HCT116 (cell line): Measurements from ENCODE around the gene SLC46A1. TPM values are rescaled to one million over a fixed set of nuclear protein-coding genes. Genes with fewer than 3 reads are reported as not detected.

ENCODE experiments used
- ATAC-seq: fragments of 200-7000 bp; cut with Tn5 transposase; 2 replicates; pipeline ENCODE4 v1.9.1; 2020; ENCODE audit warnings: mild to moderate bottlenecking, moderate library complexity
- BruUV-seq: library from RNA; stranded (reverse); fragments of 400-500 nt; replicated peaks from 2 replicates; lab custom pipeline; 2021; lab: Mats Ljungman, UMichigan
- CTCF ChIA-PET: fragments of 300-600 bp; sonication (Branson Sonifier 250); formaldehyde crosslinking; loops from one replicate; lab custom pipeline; 2021; ENCODE audit warnings: antibody characterized with exemption; lab: Charles Lee
- POLR2A ChIA-PET: fragments of 300-600, 350-600 bp; sonication (Branson Sonifier 250); formaldehyde crosslinking; loops from one replicate; lab custom pipeline; 2021; ENCODE audit warnings: antibody characterized with exemption; lab: Charles Lee
- RAD21 ChIA-PET, 2 experiments: fragments of 300-600 bp; sonication (Branson Sonifier 250); formaldehyde crosslinking; loops; one replicate each; lab custom pipeline; 2023; ENCODE audit warnings: low total read pairs in 2 of 2; ENCODE audit not compliant: uncharacterized antibody in 2 of 2, unreplicated experiment in 2 of 2, low non-redundant PET in 1 of 2; lab: Charles Lee
- DNase-seq: peaks from one replicate; pipeline ENCODE4 v3.0.0-alpha.2; 2010; ENCODE audit warnings: low read depth, low spot score
- H2AFZ ChIP-seq: fragments of 200-600 bp; shearing (Covaris generic), sonication (generic); 2 replicates; pipeline ENCODE4 v1.6.1; 2017; ENCODE audit warnings: low read depth, mixed run types, mixed read lengths, antibody characterized with exemption, low read length; ENCODE audit not compliant: poor library complexity, severe bottlenecking
- H3K27ac ChIP-seq: 2 replicates; pipeline ENCODE4 v1.5.1; 2012; ENCODE audit warnings: low read depth, low read length
- H3K27me3 ChIP-seq: fragments of 200-600 bp; sonication (generic); 2 replicates; pipeline ENCODE4 v1.6.1; 2016; ENCODE audit warnings: mixed run types, low read length, mixed read lengths; ENCODE audit not compliant: insufficient read depth
- H3K36me3 ChIP-seq, 2 experiments: fragments of 200-500 bp in 1 of 2; fragments of 200-600 bp in 1 of 2; sonication (Bioruptor generic) in 1 of 2; sonication (generic) in 1 of 2; 2 replicates each; pipeline versions ENCODE4 v1.5.1 to v1.6.1; 2014 to 2016; ENCODE audit warnings: low read length in 2 of 2, inconsistent platforms in 1 of 2, mixed read lengths in 1 of 2, mixed run types in 1 of 2; ENCODE audit not compliant: insufficient read depth in 2 of 2, control insufficient read depth in 1 of 2
- H3K4me1 ChIP-seq, 2 experiments: fragments of 200-600 bp in 1 of 2; sonication (generic) in 1 of 2; 2 replicates each; pipeline versions ENCODE4 v1.5.1 to v1.6.1; 2012 to 2017; ENCODE audit warnings: low read length in 2 of 2, inconsistent platforms in 1 of 2, mild to moderate bottlenecking in 1 of 2, mixed read lengths in 1 of 2, mixed run types in 1 of 2, moderate library complexity in 1 of 2; ENCODE audit not compliant: insufficient read depth in 2 of 2, control insufficient read depth in 1 of 2
- H3K4me2 ChIP-seq: fragments of 200-600 bp; sonication (generic); 2 replicates; pipeline ENCODE4 v1.6.1; 2017; ENCODE audit warnings: mixed run types, low read length, mixed read lengths
- H3K4me3 ChIP-seq, 2 experiments: fragments of 200-600 bp in 1 of 2; sonication (generic) in 1 of 2; replicated peaks in 1 of 2; 2 replicates each; pipeline ENCODE4 v1.5.1; 2011 to 2016; ENCODE audit warnings: low read length in 2 of 2, control low read depth in 1 of 2, low read depth in 1 of 2, mild to moderate bottlenecking in 1 of 2, mixed read lengths in 1 of 2, mixed run types in 1 of 2
- H3K79me2 ChIP-seq: fragments of 200-600 bp; sonication (generic); 2 replicates; pipeline ENCODE4 v1.6.1; 2017; ENCODE audit warnings: mild to moderate bottlenecking, mixed run types, low read length, moderate library complexity, mixed read lengths; ENCODE audit not compliant: insufficient read depth
- H3K9ac ChIP-seq: fragments of 200-600 bp; sonication (generic); 2 replicates; pipeline ENCODE4 v1.6.1; 2016; ENCODE audit warnings: low read length, mixed read lengths
- H3K9me2 ChIP-seq: fragments of 200-600 bp; sonication (generic), shearing (Covaris generic); 2 replicates; pipeline ENCODE4 v1.6.1; 2017; ENCODE audit warnings: mixed run types, mild to moderate bottlenecking, moderate library complexity; ENCODE audit not compliant: insufficient read depth
- H3K9me3 ChIP-seq, 2 experiments: fragments of 200-500 bp in 1 of 2; fragments of 200-600 bp in 1 of 2; sonication (Bioruptor generic) in 1 of 2; sonication (generic) in 1 of 2; 2 replicates each; pipeline ENCODE4 v1.6.1; 2014 to 2017; ENCODE audit warnings: low read length in 2 of 2, mixed read lengths in 2 of 2, inconsistent platforms in 1 of 2, low read depth in 1 of 2, mild to moderate bottlenecking in 1 of 2, mixed run types in 1 of 2, moderate library complexity in 1 of 2; ENCODE audit not compliant: control insufficient read depth in 1 of 2, insufficient read depth in 1 of 2
- H4K20me1 ChIP-seq: fragments of 200-600 bp; sonication (generic), shearing (Covaris generic); 2 replicates; pipeline ENCODE4 v1.6.1; 2017; ENCODE audit warnings: mixed run types, mild to moderate bottlenecking, moderate library complexity; ENCODE audit not compliant: insufficient read depth
- EGR1 ChIP-seq: IDR thresholded peaks from 2 replicates; pipeline ENCODE4 v1.6.1; 2012; ENCODE audit warnings: low read depth
- EZH2 ChIP-seq: fragments of 200-600 bp; sonication (generic); IDR thresholded peaks from 2 replicates; pipeline ENCODE4 v1.6.1; 2017; ENCODE audit warnings: antibody characterized with exemption, mixed run types
- TCF7L2 ChIP-seq: IDR thresholded peaks from 2 replicates; pipeline ENCODE4 v1.7.0; 2011; ENCODE audit warnings: borderline replicate concordance, inconsistent platforms; ENCODE audit not compliant: insufficient read depth, insufficient read length; ENCODE audit errors: extremely low read depth
- intact Hi-C: fragments of 100-400 bp; cut with micrococcal nuclease; formaldehyde crosslinking; loops from 2 replicates; pipeline ENCODE4 v1.10.0; 2022
- total RNA-seq: library from RNA; stranded (reverse); gene quantifications from one replicate; pipeline ENCODE4 v1.2.1, GENCODE V29; 2021; ENCODE audit not compliant: unreplicated experiment
- TF ChIP-seq, protein P1 (sequence below): IDR thresholded peaks from 2 replicates; pipeline ENCODE4 v1.6.1; 2012; ENCODE audit warnings: low read depth
- TF ChIP-seq, protein P2 (sequence below): IDR thresholded peaks from 2 replicates; pipeline ENCODE4 v1.6.1; 2012
- TF ChIP-seq, protein P3 (sequence below), 3 experiments: fragments of 200-600 bp in 1 of 3; sonication (generic) in 1 of 3; IDR thresholded peaks in 2 of 3; conservative IDR thresholded peaks in 1 of 3; 2 replicates each; pipeline ENCODE4 v1.5.1; 2012 to 2017; ENCODE audit warnings: low read depth in 2 of 3, low read length in 2 of 3, antibody characterized with exemption in 1 of 3, borderline replicate concordance in 1 of 3, control low read depth in 1 of 3, mild to moderate bottlenecking in 1 of 3, mixed read lengths in 1 of 3, mixed run types in 1 of 3, moderate library complexity in 1 of 3; ENCODE audit not compliant: insufficient read depth in 1 of 3

Gene SLC46A1
- total RNA-seq, 1 experiment from 2014 or later: 17.8 TPM

DNA sequence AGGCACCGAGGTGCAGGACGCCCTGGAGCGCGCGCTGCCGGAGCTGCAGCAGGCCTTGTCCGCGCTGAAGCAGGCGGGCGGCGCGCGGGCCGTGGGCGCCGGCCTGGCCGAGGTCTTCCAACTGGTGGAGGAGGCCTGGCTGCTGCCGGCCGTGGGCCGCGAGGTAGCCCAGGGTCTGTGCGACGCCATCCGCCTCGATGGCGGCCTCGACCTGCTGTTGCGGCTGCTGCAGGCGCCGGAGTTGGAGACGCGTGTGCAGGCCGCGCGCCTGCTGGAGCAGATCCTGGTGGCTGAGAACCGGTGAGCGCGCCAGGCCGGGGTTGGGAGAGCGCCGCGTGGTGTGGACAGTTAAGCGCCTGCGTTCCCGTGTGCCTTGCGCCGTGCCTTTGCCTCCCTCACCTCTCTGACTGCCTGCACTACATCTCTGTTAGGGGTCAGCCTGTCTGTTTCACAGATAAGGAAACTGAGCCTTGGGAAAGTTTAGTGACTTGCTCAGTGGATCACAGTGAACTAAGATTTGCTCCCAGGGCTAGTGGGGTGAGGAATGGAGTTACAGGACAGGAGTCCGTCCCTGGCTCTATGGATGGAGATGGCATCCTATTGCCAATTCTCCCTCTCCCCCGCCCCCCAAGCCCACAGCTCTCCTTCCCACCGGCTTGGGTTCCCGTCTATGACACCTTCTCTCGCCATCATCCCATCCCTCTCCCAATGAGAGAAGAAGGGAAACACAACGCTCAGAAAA lies 33.6 kb downstream of the SLC46A1 start (continued):
- TF ChIP-seq, protein P1, sequence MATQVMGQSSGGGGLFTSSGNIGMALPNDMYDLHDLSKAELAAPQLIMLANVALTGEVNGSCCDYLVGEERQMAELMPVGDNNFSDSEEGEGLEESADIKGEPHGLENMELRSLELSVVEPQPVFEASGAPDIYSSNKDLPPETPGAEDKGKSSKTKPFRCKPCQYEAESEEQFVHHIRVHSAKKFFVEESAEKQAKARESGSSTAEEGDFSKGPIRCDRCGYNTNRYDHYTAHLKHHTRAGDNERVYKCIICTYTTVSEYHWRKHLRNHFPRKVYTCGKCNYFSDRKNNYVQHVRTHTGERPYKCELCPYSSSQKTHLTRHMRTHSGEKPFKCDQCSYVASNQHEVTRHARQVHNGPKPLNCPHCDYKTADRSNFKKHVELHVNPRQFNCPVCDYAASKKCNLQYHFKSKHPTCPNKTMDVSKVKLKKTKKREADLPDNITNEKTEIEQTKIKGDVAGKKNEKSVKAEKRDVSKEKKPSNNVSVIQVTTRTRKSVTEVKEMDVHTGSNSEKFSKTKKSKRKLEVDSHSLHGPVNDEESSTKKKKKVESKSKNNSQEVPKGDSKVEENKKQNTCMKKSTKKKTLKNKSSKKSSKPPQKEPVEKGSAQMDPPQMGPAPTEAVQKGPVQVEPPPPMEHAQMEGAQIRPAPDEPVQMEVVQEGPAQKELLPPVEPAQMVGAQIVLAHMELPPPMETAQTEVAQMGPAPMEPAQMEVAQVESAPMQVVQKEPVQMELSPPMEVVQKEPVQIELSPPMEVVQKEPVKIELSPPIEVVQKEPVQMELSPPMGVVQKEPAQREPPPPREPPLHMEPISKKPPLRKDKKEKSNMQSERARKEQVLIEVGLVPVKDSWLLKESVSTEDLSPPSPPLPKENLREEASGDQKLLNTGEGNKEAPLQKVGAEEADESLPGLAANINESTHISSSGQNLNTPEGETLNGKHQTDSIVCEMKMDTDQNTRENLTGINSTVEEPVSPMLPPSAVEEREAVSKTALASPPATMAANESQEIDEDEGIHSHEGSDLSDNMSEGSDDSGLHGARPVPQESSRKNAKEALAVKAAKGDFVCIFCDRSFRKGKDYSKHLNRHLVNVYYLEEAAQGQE: no peak
- TF ChIP-seq, protein P2, sequence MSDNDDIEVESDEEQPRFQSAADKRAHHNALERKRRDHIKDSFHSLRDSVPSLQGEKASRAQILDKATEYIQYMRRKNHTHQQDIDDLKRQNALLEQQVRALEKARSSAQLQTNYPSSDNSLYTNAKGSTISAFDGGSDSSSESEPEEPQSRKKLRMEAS: no peak

DNA sequence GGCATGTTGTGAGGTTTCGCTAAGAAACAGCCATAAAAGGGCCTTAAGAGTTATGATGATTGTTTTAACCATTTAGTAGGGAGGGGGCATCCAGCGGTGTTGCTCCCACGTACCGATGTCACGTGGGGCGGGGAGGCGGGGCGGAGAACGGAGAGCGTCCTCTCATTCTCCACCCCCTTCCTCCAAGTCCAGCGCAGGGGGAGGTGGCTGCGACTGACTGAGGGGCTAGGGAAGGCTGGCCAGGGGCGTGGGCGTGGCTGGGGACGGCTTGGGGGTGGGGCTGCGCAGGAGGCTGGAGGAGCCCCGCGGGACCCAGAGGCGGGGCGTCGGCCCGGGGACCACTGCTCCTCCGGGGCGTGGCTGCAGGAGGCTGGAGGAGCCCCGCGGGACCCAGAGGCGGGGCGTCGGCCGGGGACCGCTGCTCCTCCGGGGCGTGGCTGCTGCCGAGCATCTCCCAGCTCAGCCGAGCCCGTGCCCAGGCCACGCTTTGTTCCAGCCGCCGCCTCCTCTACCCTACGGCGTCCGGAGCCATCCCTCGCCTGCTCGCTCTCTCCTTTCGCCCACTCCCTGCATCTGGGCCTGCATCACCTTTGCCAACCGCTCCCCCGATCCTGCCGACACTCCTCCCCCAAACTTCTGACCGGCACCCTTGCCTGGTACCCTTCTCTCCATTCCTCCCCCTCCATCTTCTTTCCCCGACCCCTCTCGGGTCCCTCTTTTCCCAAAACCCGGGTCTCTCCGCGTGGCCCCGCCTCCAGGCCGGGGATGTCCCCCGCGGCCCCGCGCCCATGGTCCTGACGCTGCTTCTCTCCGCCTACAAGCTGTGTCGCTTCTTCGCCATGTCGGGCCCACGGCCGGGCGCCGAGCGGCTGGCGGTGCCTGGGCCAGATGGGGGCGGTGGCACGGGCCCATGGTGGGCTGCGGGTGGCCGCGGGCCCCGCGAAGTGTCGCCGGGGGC lies 34.5 kb downstream of the SLC46A1 start, which contains the start of gene SARM1:
Gene SARM1 (plus strand): TSS at position 450 of the 958 bp plus-strand sequence. CDS start 339 bp downstream, at position 789.
- Histone ChIP-seq H3K27me3 (no peaks in the 10 kb centered on the region), H3K4me2 (peak within 1 kb of the TSS; percentile 77), H3K9ac (no peak within 1 kb of the TSS), H3K9me2 (no peaks in the 10 kb centered on the region), H3K79me2 (no peaks in the 10 kb centered on the region), H3K4me1 (peaks cover 11 to 20% of the 10 kb centered on the region in 2 experiments; a peak in 3 of 4 replicates), H3K27ac (no peak within 1 kb of the TSS), H3K36me3 (no peaks in the 10 kb centered on the region), H4K20me1 (no peaks in the 10 kb centered on the region), H3K9me3 (no peaks in the 10 kb centered on the region), H3K4me3 (peak within 1 kb of the TSS; percentile 17 to 50; a peak in 3 of 4 replicates), H2AFZ (no peak within 1 kb of the TSS)
- intact Hi-C loops: loop anchor here (10.0 kb wide), 2 partner anchors 57 to 73 kb away; partner anchors contain the start of gene TMEM97
- TF ChIP-seq EGR1: 0 out of 2 replicates have a peak, but pooled peaks have one; percentile 26
- TF ChIP-seq, protein P2: peak; percentile 35; the same call in 1 of the 2 replicates
- TF ChIP-seq, protein P3, sequence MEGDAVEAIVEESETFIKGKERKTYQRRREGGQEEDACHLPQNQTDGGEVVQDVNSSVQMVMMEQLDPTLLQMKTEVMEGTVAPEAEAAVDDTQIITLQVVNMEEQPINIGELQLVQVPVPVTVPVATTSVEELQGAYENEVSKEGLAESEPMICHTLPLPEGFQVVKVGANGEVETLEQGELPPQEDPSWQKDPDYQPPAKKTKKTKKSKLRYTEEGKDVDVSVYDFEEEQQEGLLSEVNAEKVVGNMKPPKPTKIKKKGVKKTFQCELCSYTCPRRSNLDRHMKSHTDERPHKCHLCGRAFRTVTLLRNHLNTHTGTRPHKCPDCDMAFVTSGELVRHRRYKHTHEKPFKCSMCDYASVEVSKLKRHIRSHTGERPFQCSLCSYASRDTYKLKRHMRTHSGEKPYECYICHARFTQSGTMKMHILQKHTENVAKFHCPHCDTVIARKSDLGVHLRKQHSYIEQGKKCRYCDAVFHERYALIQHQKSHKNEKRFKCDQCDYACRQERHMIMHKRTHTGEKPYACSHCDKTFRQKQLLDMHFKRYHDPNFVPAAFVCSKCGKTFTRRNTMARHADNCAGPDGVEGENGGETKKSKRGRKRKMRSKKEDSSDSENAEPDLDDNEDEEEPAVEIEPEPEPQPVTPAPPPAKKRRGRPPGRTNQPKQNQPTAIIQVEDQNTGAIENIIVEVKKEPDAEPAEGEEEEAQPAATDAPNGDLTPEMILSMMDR (IDR thresholded peaks at IDR 0.05 in 2 of 3, conservative IDR thresholded peaks at IDR 0.05 in 1 of 3; ENCODE audit: borderline replicate concordance in 1 of 3, insufficient read depth in 1 of 3, low read depth in 2 of 3, low read length in 2 of 3): no peak
- no peak for TF ChIP-seq EZH2
- peak; percentile 67 for TF ChIP-seq TCF7L2
- ChIA-PET CTCF (no interaction called here), RAD21 (no interaction called here), POLR2A (no interaction called here)
- DNase-seq: peak; percentile 31
- ATAC-seq: peak; percentile 96
- no TSS peak for BruUV-seq
